ENCODE data around the gene CCDC74A. TPM values are rescaled to one million over a fixed set of nuclear protein-coding genes. Genes with fewer than 3 reads are reported as not detected.
"Not testable (repeated sequence)": the region's sequence is repeated elsewhere in the genome, so short reads cannot be mapped to it uniquely, and the experiment has no call there.

The CCDC74A gene
- total RNA-seq, 1 experiment from 2014 or later, result 7.8 TPM

GRCh38 chr2:131519466-131519865, 8.2 kb upstream of the CCDC74A start:
- no peaks in the 10 kb centered on the region for H3K27me3 ChIP-seq (ENCODE audit: low read length)
- H3K4me1 ChIP-seq (ENCODE audit: low read length), result no peaks in the 10 kb centered on the region; the same call in 1 of the 2 replicates
- no peak overlapping the region for H3K4me2 ChIP-seq (ENCODE audit: low read depth, low read length, poor library complexity, severe bottlenecking)
- no peak overlapping the region for H3K9ac ChIP-seq (ENCODE audit: low read length)
- H3K27ac ChIP-seq (ENCODE audit: low read length), result no peak overlapping the region
- H2AFZ ChIP-seq (ENCODE audit: low read length), result no peak overlapping the region
- no peaks in the 10 kb centered on the region for H4K20me1 ChIP-seq (ENCODE audit: insufficient read depth, low read depth, low read length)
- no peaks in the 10 kb centered on the region for H3K36me3 ChIP-seq (ENCODE audit: insufficient read depth, low read length)
- DNase-seq, result no peak
- no peaks in the 10 kb centered on the region for H3K9me3 ChIP-seq (ENCODE audit: low read length)
- no peaks in the 10 kb centered on the region for H3K9me2 ChIP-seq (replicated peaks; ENCODE audit: insufficient read depth, low read length)
- H3K4me3 ChIP-seq (ENCODE audit: low read length), result no peak overlapping the region
- no peaks in the 10 kb centered on the region for H3K79me2 ChIP-seq (ENCODE audit: low read length)

GRCh38 chr2:131519871-131520470, 7.7 kb upstream of the CCDC74A start:
- H3K9me3 ChIP-seq (ENCODE audit: low read length); H3K27me3 ChIP-seq (ENCODE audit: low read length); H2AFZ ChIP-seq (ENCODE audit: low read length); H3K4me1 ChIP-seq (ENCODE audit: low read length); H3K4me3 ChIP-seq (ENCODE audit: low read length); H3K36me3 ChIP-seq (ENCODE audit: insufficient read depth, low read length); H3K79me2 ChIP-seq (ENCODE audit: low read length); DNase-seq; H3K4me2 ChIP-seq (ENCODE audit: low read depth, low read length, poor library complexity, severe bottlenecking); H3K9ac ChIP-seq (ENCODE audit: low read length); H4K20me1 ChIP-seq (ENCODE audit: insufficient read depth, low read depth, low read length); H3K27ac ChIP-seq (ENCODE audit: low read length); H3K9me2 ChIP-seq (replicated peaks; ENCODE audit: insufficient read depth, low read length): not testable (repeated sequence)

GRCh38 chr2:131520526-131520925, 7.2 kb upstream of the CCDC74A start:
- Histone ChIP-seq H3K4me3 (ENCODE audit: low read length) (no peak overlapping the region), H4K20me1 (ENCODE audit: insufficient read depth, low read depth, low read length) (no peaks in the 10 kb centered on the region), H3K4me1 (ENCODE audit: low read length) (no peaks in the 10 kb centered on the region; the same call in 1 of the 2 replicates), H2AFZ (ENCODE audit: low read length) (no peak overlapping the region), H3K79me2 (ENCODE audit: low read length) (no peaks in the 10 kb centered on the region), H3K9me3 (ENCODE audit: low read length) (no peaks in the 10 kb centered on the region), H3K4me2 (ENCODE audit: low read depth, low read length, poor library complexity, severe bottlenecking) (no peak overlapping the region), H3K27ac (ENCODE audit: low read length) (no peak overlapping the region), H3K9ac (ENCODE audit: low read length) (no peak overlapping the region), H3K36me3 (ENCODE audit: insufficient read depth, low read length) (no peaks in the 10 kb centered on the region), H3K27me3 (ENCODE audit: low read length) (no peaks in the 10 kb centered on the region), H3K9me2 (replicated peaks; ENCODE audit: insufficient read depth, low read length) (no peaks in the 10 kb centered on the region)
- DNase-seq, result no peak

DNA sequence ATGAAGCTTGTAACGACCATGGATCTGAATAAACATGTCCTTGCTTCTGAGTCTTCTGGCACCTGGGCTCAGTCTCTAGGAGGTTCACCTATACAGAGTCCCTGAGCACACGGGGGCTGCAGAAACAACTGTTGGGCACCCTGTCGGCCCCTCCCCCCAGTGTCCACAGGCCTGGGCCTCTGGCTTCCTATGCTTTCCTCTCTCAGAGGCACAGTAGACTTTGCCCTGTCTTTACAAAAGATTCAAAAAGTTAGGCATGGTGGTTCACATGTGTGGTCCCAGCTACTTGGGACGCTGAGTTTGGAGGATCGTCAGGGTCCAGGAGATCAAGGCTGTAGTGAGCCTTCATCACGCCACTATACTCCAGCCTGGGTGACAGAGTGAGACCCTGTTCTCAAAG, 6.2 kb upstream of the CCDC74A start:
- H3K9me3 ChIP-seq (ENCODE audit: low read length); H3K4me2 ChIP-seq (ENCODE audit: low read depth, low read length, poor library complexity, severe bottlenecking); DNase-seq; H3K79me2 ChIP-seq (ENCODE audit: low read length); H3K36me3 ChIP-seq (ENCODE audit: insufficient read depth, low read length); H3K4me3 ChIP-seq (ENCODE audit: low read length); H3K9ac ChIP-seq (ENCODE audit: low read length); H3K4me1 ChIP-seq (ENCODE audit: low read length); H4K20me1 ChIP-seq (ENCODE audit: insufficient read depth, low read depth, low read length); H2AFZ ChIP-seq (ENCODE audit: low read length); H3K27me3 ChIP-seq (ENCODE audit: low read length); H3K27ac ChIP-seq (ENCODE audit: low read length); H3K9me2 ChIP-seq (replicated peaks; ENCODE audit: insufficient read depth, low read length): not testable (repeated sequence)

GRCh38 chr2:131521961-131522781, 5.5 kb upstream of the CCDC74A start:
- peaks cover 1% of the 10 kb centered on the region for H3K4me1 ChIP-seq (ENCODE audit: low read length)
- no peaks in the 10 kb centered on the region for H3K9me3 ChIP-seq (ENCODE audit: low read length)

DNA sequence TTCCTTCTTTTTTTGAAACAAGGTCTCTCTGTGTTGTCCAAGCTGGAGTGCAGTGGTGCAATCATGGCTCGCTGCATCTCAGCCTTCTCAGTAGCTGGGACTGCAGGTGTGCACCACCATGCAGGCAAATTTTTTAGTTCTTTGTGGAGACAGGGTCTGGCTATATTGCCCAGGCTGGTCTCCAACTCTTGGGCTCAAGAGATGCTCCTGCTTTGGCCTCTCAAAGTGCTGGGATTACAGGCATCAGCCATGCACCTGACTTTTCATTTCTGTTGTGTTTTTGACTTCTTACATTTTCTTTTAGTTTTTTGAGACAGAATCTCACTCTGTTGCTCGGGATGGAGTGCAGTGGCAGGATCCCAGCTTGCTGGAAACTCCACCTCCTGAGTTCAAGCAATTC, 2.4 kb upstream of the CCDC74A start:
- H3K79me2 ChIP-seq (ENCODE audit: low read length); H3K4me3 ChIP-seq (ENCODE audit: low read length); H3K27me3 ChIP-seq (ENCODE audit: low read length); H3K4me2 ChIP-seq (ENCODE audit: low read depth, low read length, poor library complexity, severe bottlenecking); H3K36me3 ChIP-seq (ENCODE audit: insufficient read depth, low read length); H4K20me1 ChIP-seq (ENCODE audit: insufficient read depth, low read depth, low read length); H3K4me1 ChIP-seq (ENCODE audit: low read length); H3K9ac ChIP-seq (ENCODE audit: low read length); DNase-seq; H3K9me2 ChIP-seq (replicated peaks; ENCODE audit: insufficient read depth, low read length); H3K9me3 ChIP-seq (ENCODE audit: low read length); H2AFZ ChIP-seq (ENCODE audit: low read length); H3K27ac ChIP-seq (ENCODE audit: low read length): not testable (repeated sequence)

More at GRCh38 chr2:131521961-131522781, 5.5 kb upstream of the CCDC74A start:
- Histone ChIP-seq H3K79me2 (ENCODE audit: low read length) (no peaks in the 10 kb centered on the region), H3K9me2 (replicated peaks; ENCODE audit: insufficient read depth, low read length) (no peaks in the 10 kb centered on the region), H3K36me3 (ENCODE audit: insufficient read depth, low read length) (no peaks in the 10 kb centered on the region), H3K4me3 (ENCODE audit: low read length) (no peak overlapping the region), H3K9ac (ENCODE audit: low read length) (no peak overlapping the region), H3K27me3 (ENCODE audit: low read length) (no peaks in the 10 kb centered on the region), H4K20me1 (ENCODE audit: insufficient read depth, low read depth, low read length) (no peaks in the 10 kb centered on the region), H2AFZ (ENCODE audit: low read length) (no peak overlapping the region), H3K4me2 (ENCODE audit: low read depth, low read length, poor library complexity, severe bottlenecking) (no peak overlapping the region), H3K27ac (ENCODE audit: low read length) (no peak overlapping the region)
- peak; percentile 39 for DNase-seq

DNA sequence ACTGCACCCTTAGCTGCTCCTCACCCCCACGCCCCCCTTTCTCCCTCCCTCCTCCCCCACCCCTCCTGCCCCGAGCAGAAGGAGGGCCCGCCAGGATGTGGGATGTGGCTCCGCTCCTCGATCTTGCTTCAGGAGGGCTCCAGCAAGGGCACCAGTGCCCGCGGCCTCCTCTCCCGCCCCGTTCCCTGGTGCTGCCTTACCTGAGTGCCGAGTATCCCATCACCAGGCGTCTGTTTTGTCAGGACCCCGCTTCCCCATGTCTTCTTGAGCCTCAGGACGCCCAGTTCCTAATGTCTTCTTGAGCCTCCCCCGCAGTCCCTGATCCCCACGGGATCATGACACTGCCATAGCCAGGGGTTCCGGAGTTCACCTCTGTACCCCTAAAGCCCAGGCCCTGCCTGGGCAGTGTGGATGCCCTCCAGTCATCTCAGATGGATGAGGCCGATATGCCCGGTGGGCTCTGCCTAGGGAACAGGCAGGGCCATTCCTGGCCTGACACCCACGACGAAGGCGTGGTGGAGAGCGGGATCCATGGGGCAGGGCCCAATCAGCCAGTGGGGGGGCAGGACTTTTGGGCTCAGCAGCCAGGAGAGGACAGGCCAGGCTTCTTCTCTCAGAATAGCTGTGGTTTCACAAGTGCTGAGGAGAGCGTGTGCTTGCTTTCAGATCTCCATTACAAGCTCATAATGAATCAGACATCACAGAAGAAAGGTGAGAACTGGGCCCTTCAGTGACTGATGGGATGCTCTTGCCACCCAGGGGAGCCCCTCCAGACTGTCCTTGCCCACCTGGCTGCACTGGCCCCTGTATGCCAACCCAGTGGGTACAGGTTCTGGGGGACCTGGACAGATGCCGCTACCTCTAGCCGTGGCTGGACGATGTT, 1.5 kb downstream of the CCDC74A start:
- not testable (repeated sequence) for H4K20me1 ChIP-seq (ENCODE audit: insufficient read depth, low read depth, low read length); H3K9me2 ChIP-seq (replicated peaks; ENCODE audit: insufficient read depth, low read length); H3K36me3 ChIP-seq (ENCODE audit: insufficient read depth, low read length); H3K9ac ChIP-seq (ENCODE audit: low read length); H3K9me3 ChIP-seq (ENCODE audit: low read length); H3K4me2 ChIP-seq (ENCODE audit: low read depth, low read length, poor library complexity, severe bottlenecking); DNase-seq; H2AFZ ChIP-seq (ENCODE audit: low read length); H3K27ac ChIP-seq (ENCODE audit: low read length); H3K4me3 ChIP-seq (ENCODE audit: low read length); H3K27me3 ChIP-seq (ENCODE audit: low read length); H3K79me2 ChIP-seq (ENCODE audit: low read length); H3K4me1 ChIP-seq (ENCODE audit: low read length)

GRCh38 chr2:131529864-131530445, 2.3 kb downstream of the CCDC74A start:
- not testable (repeated sequence) for H3K27ac ChIP-seq (ENCODE audit: low read length); H3K9ac ChIP-seq (ENCODE audit: low read length); H3K9me2 ChIP-seq (replicated peaks; ENCODE audit: insufficient read depth, low read length)

More at GRCh38 chr2:131529864-131530445, 2.3 kb downstream of the CCDC74A start:
- not testable (repeated sequence) for H3K79me2 ChIP-seq (ENCODE audit: low read length); H4K20me1 ChIP-seq (ENCODE audit: insufficient read depth, low read depth, low read length); H3K4me2 ChIP-seq (ENCODE audit: low read depth, low read length, poor library complexity, severe bottlenecking); H3K27me3 ChIP-seq (ENCODE audit: low read length); H3K9me3 ChIP-seq (ENCODE audit: low read length); H3K4me1 ChIP-seq (ENCODE audit: low read length); DNase-seq; H2AFZ ChIP-seq (ENCODE audit: low read length); H3K4me3 ChIP-seq (ENCODE audit: low read length); H3K36me3 ChIP-seq (ENCODE audit: insufficient read depth, low read length)

Measured in Karpas-422 (cell line).